22Rv1 (cell line): ENCODE measurements around the gene KISS1R.

Source experiments
- CTCF ChIP-seq: fragments of 450-650 bp; IDR thresholded peaks from 2 replicates; pipeline ENCODE4 v1.5.1; 2017; ENCODE audit warnings: mild to moderate bottlenecking
- ZFX ChIP-seq: fragments of 450-650 bp; IDR thresholded peaks from 2 replicates; pipeline ENCODE4 v1.6.1; 2017; ENCODE audit warnings: antibody characterized with exemption, borderline replicate concordance

- TF ChIP-seq CTCF (no peak), ZFX (no peak)
Observed at GRCh38 chr19:948842-949496, 31.8 kb downstream of the KISS1R start.
